ENCODE measurements around the gene POLD2. TPM values are rescaled to one million over a fixed set of nuclear protein-coding genes. Genes with fewer than 3 reads are reported as not detected.

Gene POLD2
- polyA plus RNA-seq, 1 donor: 85.2 TPM

DNA sequence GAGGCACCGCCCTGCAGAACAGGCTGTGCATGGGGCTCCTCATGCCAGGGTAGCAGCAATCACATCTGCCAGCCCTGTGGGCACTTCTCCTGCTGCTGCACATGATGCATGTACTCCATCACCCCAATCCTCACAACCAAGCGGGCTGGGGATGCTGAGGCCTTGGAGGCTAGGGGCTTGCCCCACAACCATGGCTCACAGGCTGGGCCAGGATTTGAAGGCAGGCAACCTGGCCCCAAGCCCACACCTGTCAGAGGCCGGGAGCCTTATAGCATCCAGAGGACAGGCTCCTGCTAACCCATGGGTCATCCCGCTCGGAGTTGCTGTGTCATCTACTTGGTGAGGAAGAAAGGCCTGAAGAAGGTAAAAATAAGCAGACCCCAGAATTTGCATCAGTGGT is 43.2 kb downstream of the POLD2 start:
- no peak for DNase-seq

DNA sequence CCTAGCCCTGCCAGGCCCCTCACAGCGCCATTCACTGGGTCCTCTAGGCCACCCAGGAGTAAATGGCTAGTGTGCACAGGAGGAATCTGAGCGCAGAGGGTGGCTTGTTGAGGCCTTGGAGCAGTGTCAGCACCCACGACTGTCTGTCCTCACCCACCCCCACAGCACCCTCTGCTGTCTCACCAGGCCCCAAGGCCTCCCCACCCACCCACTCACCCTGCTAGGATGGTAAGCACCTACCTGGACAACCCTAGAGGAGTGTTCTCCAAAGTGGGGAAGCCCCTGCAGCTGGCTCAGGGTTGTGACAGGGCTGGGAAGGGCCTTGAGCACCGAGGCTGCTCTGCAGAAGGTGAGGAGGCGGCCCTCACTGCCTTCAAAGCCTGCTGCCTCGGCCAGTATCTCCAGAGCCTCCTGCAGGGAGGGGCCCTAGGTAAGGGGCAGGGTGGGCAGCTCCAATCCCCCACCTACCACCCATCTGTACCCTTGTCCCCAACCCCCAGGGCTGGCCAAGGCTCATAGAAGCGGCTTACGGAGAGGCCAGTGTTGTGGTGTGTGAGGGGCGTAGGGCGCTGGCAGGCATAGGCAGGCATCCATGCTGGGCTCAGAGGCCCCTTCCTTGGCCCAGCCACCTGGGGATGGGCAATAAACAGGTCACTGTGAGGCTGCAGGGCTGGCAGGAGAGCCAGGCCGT is 43.9 kb downstream of the POLD2 start:
- DNase-seq: no peak

- DNase-seq: no peak
Observed at GRCh38 chr7:44078521-44078920, 44.8 kb downstream of the POLD2 start.

- no peak for DNase-seq
Observed at GRCh38 chr7:44077681-44078091, 45.7 kb downstream of the POLD2 start.

DNA sequence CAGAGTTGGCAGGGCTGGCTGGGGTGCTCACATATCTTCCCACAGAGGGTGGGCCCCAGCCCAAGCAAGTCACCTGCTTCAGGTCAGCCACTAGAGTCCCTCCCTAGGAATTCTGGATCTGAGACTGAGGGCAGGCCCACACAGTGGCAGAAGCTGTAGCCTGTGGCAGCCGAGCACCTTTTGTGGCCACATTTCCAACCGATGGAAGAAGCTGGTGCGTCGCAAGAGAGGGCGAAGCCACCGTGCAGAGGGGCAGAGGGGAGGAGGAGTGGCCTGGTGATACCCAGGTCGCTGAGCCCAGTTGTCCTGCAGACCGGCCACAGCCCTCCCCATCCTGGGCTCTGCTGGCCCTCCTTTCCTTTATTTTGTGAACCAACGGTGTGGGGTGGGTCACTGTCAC is 46.3 kb downstream of the POLD2 start:
- DNase-seq: no peak

GRCh38 chr7:44076101-44076895 is 47.0 kb downstream of the POLD2 start:
- DNase-seq: no peak

- DNase-seq: no peak
Observed at GRCh38 chr7:44075296-44076075, 47.9 kb downstream of the POLD2 start.

- no peak for DNase-seq
Observed at GRCh38 chr7:44074349-44074695, 49.0 kb downstream of the POLD2 start.

DNA sequence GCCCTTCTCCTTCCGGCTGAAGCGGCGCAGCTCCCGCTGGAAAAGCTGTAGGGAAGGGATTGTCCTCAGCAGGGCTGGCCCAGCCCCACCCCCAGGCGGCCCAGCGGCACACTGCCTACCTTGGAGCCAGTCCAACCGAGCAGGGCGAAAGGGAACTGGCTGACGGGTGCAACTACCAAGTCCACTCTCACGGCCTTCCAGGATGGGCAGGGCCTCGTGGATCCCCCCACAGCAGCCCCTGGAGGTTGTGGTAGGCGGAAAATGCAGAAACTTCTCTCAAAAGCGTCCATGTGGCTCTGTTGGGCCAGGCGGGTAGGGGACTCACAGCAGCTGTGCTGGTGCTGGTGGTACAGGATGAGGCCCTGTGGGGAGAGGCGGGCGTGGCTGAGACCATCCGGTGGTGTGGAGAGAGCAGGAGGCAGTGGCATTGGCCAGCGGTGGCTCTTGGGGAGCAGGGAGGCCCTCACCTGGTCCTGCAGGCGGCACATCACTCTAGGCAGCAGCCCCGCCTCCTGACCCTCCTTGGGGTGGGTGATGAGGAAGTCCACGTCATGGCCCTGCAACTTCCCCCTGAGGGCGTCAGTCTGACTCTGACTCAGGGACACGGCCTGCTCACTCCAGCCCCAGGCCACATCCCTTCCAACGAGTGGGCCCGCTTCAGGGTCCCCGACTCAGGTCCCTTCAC is 49.5 kb downstream of the POLD2 start:
- DNase-seq: no peak

GRCh38 chr7:44072364-44073231 is 50.8 kb downstream of the POLD2 start:
- DNase-seq: no peak

DNA sequence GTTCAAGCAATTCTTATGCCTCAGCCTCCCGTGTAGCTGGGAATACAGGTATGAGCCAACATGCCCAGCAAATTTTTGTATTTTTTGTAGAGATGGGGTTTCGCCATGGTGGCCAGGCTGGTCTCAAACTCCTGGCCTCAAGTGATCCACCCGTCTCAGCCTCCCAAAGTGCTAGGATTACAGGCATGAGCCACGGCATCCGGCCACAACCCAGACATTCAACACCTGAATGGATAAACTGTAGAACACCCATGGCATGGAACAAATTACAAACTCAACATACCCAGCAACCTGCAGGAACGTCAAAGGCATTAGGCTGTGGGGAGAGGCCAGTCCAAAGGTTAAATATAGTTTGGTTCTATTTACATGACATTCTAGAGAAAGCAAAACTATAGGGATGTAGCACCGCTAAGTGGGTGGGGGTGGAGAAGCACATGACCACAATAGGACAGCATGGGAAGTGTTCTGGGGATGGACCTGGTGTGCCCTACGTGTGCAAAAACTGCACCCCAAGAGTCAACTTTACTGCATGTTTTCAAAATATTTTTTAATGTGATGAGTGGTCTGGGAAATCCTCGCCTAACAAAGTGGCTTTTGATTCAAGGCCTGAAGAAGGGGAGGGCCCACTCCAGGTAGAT is 51.5 kb downstream of the POLD2 start:
- no peak for DNase-seq

DNA sequence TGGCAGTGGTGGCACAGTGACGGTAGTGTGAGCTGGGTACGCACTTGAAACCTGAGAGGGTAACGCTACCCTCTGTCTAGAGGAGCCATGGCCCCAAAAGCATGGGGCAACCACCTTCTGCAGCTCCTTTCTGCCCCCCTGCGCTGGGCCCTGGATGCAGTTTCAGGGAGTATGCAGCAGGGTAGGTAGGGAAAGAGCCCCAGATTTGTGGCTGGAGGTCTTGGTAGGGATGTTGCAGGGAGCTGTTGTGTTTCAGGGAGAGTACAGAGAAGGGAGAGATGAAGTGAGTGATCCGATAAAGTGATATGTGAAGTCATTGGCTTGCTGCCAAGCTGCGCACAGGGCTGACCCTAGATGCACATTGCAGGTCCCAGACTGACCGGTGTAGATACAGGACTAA is 55.3 kb downstream of the POLD2 start:
- DNase-seq: no peak

- DNase-seq: no peak
Observed at GRCh38 chr7:44067064-44067951, 56.0 kb downstream of the POLD2 start.

DNA sequence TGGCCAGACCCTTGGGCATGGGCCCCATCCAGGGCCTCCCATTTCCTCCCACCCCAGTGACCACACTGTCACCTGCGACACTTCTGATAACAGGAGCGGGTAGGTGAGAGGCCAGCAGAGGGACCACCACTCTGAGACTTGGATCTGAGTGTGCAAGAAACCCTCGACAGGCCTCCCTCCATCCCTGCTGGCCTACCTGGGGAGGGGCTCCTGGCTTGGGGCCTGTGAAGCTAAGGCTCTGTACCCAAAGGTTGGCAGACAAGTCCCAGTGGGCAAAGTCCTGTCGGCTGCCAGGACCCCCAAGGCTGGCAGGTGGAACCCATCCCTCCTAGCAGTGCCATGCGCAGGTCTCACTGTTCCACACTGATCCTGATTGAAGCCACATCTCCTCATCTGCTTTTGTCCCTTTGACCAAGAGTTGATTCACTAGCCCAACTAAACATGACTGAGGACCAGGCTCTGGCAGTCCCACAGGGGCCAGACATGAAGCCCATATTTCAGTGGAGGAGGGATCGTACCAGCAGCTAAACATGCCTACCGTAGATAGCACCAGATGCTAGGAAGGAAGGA is 56.8 kb downstream of the POLD2 start:
- no peak for DNase-seq

- DNase-seq: no peak
Observed at GRCh38 chr7:44066111-44066460, 57.3 kb downstream of the POLD2 start.

DNA sequence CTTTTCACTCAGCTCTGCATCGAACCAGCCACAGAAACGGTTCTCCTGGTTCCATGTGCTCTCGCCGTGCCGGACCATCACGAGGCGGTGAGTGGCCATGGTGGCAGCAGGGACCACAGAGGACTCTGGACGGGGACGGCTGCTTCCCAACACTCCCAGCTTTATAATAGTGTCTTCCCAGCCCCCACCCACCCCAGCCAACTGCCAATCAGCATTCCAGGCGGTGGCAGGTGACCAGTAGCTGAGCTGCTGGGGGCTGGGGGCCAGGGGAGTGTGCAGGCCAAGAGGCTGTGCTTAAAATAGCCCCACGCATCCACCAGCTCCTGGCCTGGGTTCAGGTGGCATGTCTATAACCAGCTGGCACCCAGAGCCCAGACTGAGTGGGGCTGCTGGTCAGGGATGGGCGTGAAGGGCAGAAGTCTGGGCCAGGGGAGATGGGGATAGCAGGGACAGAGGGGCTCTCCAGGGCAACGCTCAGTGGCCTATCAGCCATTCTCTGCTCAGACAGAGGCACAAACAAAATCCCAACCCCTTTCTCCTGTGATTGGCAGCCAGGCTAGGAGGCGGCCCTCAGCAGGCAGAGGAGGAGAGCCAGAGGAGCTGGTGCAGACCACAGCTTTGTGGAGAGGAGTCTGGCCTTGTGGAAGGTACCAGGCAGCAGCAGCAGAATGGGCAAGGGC is 57.8 kb downstream of the POLD2 start, which contains the start of gene PGAM2:
Gene PGAM2, minus strand, starts transcription at position 137 of the 680 bp plus-strand sequence. Its CDS starts 38 bp downstream, at position 99.
- DNase-seq: peak; percentile 37

- no peak for DNase-seq
Observed at GRCh38 chr7:44064791-44065430, 58.4 kb downstream of the POLD2 start.

Measured in hindlimb muscle (tissue), 1 donor.